ENCODE measurements around the gene TMPRSS2.

TMPRSS2 gene

DNA sequence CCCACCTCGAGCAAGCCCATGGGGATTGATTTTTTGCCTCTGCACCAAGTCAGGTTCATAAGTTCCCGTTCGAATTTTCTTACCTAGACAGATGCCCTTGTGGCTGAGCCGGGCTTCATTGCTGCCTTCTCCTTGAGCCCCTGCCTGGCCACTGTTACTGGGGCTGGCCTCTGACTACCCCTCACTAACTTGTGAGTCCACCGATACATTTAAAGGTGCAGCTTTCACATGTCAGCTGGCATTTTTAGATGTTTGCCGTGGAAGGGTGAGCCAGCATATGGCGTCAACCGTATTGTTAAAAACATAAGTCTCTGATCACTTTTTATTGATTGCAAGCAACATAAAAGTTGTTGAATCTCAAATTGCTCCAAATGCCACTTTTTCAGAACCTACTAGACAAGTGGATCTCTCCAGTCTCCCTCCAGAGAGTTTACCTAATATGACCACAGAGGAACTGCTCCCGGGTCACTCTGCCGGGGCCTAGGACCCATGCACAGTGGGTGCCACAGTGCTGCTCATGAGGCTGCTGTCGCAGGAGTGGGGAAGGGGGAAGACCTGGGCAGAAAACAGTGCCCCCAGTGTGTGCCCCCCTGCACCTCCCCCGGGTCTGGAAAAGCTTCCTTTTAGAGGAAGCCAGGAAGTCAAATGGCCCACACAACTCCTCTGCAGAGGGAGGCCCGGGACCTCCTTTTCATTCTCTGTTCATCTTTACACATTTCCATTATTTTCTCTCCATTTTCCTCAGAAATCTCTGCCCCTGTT, 63.1 kb downstream of the TMPRSS2 start:
- H3K9me3 ChIP-seq (ENCODE audit: control insufficient read depth, insufficient read depth, low read depth, low read length) = no peaks in the 10 kb centered on the region
- no peaks in the 10 kb centered on the region for H3K36me3 ChIP-seq (ENCODE audit: control insufficient read depth in 2 of 2, insufficient read depth in 1 of 2, low read length in 2 of 2)
- ChIA-PET CTCF (no interaction called here), POLR2A (no interaction called here)
- TF ChIP-seq ZNF24 (tag by site-specific recombination; IDR thresholded peaks at IDR 0.05) (no peak), ZBTB6 (tag by site-specific recombination; IDR thresholded peaks at IDR 0.05) (no peak), ZNF610 (tag by site-specific recombination; IDR thresholded peaks at IDR 0.05; ENCODE audit: borderline replicate concordance) (no peak), ZNF362 (tag by site-specific recombination; IDR thresholded peaks at IDR 0.05) (no peak), MZF1 (tag by site-specific recombination; IDR thresholded peaks at IDR 0.05; ENCODE audit: borderline replicate concordance) (no peak), MEIS1 (CRISPR knock-in tag; IDR thresholded peaks at IDR 0.05; ENCODE audit: borderline replicate concordance) (no peak), SCRT1 (tag by site-specific recombination; IDR thresholded peaks at IDR 0.05; ENCODE audit: borderline replicate concordance) (no peak), REST (tag by site-specific recombination; IDR thresholded peaks at IDR 0.05) (no peak)
- H3K27ac ChIP-seq (ENCODE audit: extremely low read depth, low read depth, low read length) = no peak overlapping the region
- no peak overlapping the region for H3K4me3 ChIP-seq (ENCODE audit: low read depth, low read length)
- H3K4me1 ChIP-seq (ENCODE audit: control insufficient read depth, insufficient read depth, low read length) = no peaks in the 10 kb centered on the region

DNA sequence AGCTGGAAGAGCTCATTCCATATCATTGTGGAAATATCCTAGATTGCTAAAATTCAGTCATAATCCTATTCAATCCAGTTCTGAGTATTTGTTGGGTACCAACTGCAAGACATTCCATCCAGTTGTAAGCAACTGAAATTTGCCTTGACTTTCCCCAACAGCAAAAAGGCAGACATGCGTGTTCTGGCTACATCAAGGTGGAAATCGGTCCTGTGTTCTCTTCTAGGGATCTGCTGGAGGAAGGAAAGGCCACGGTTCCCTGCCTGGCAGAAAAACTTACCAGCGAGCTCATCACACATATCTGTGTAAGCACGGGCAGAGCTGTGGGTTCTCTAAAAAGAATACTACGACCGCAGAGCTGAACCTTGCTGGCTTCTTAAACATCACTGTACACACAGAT, 64.4 kb downstream of the TMPRSS2 start:
- Histone ChIP-seq H3K4me3 (ENCODE audit: low read depth, low read length) (no peak overlapping the region), H3K9me3 (ENCODE audit: control insufficient read depth, insufficient read depth, low read depth, low read length) (no peaks in the 10 kb centered on the region), H3K27ac (ENCODE audit: extremely low read depth, low read depth, low read length) (no peak overlapping the region), H3K4me1 (ENCODE audit: control insufficient read depth, insufficient read depth, low read length) (no peaks in the 10 kb centered on the region), H3K36me3 (ENCODE audit: control insufficient read depth in 2 of 2, insufficient read depth in 1 of 2, low read length in 2 of 2) (no peaks in the 10 kb centered on the region)
- TF ChIP-seq ZNF302 (tag by site-specific recombination; IDR thresholded peaks at IDR 0.05; ENCODE audit: low read depth) (no peak), ZNF639 (tag by site-specific recombination; IDR thresholded peaks at IDR 0.05) (no peak), ZNF423 (tag by site-specific recombination; IDR thresholded peaks at IDR 0.05) (no peak), ZNF335 (tag by site-specific recombination; conservative IDR thresholded peaks at IDR 0.05) (no peak), BCL11A (tag by site-specific recombination; IDR thresholded peaks at IDR 0.05; ENCODE audit: low read depth) (no peak), ZNF521 (tag by site-specific recombination; IDR thresholded peaks at IDR 0.05) (no peak), ZNF488 (tag by site-specific recombination; IDR thresholded peaks at IDR 0.05) (no peak), ZSCAN16 (tag by site-specific recombination; IDR thresholded peaks at IDR 0.05) (no peak), ZNF600 (tag by site-specific recombination; IDR thresholded peaks at IDR 0.05) (no peak), RBAK (tag by site-specific recombination; IDR thresholded peaks at IDR 0.05) (no peak), ZNF549 (tag by site-specific recombination; IDR thresholded peaks at IDR 0.05) (no peak)
- TF ChIP-seq, protein P1, sequence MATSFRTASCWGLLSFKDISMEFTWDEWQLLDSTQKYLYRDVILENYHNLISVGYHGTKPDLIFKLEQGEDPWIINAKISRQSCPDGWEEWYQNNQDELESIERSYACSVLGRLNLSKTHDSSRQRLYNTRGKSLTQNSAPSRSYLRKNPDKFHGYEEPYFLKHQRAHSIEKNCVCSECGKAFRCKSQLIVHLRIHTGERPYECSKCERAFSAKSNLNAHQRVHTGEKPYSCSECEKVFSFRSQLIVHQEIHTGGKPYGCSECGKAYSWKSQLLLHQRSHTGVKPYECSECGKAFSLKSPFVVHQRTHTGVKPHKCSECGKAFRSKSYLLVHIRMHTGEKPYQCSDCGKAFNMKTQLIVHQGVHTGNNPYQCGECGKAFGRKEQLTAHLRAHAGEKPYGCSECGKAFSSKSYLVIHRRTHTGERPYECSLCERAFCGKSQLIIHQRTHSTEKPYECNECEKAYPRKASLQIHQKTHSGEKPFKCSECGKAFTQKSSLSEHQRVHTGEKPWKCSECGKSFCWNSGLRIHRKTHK (tag by site-specific recombination; IDR thresholded peaks at IDR 0.05) = no peak
- CTCF ChIA-PET = interaction anchor here (0.7 kb wide), 2 partner anchors 128 to 309 kb away, joined by 3 read pairs; no protein-coding TSS in a partner anchor
- POLR2A ChIA-PET = no interaction called here

All from HEK293 (cell line).